HepG2 (cell line): ENCODE data around the gene DTNB. TPM values are rescaled to one million over a fixed set of nuclear protein-coding genes. Genes with fewer than 3 reads are reported as not detected.

Experiments
- ARNTL ChIP-seq: sonication (generic); formaldehyde crosslinking; IDR thresholded peaks from 2 replicates; pipeline ENCODE4 v1.4.0; 2020; ENCODE audit warnings: mild to moderate bottlenecking, missing genetic modification reagents
- CBX2 ChIP-seq, 2 experiments: fragments of 200-600 bp in 1 of 2; sonication (generic); formaldehyde crosslinking in 1 of 2; IDR thresholded peaks; 2 replicates each; pipeline versions ENCODE4 v1.7.0 to v1.8.1; 2018 to 2022; ENCODE audit warnings: low read depth in 2 of 2, low read length in 1 of 2, mild to moderate bottlenecking in 1 of 2, missing genetic modification reagents in 1 of 2
- FOXJ3 ChIP-seq: sonication (generic); formaldehyde crosslinking; IDR thresholded peaks from 2 replicates; pipeline ENCODE4 v1.4.0; 2020; ENCODE audit warnings: missing genetic modification reagents, mild to moderate bottlenecking, borderline replicate concordance
- FOXO1 ChIP-seq: sonication (generic); formaldehyde crosslinking; IDR thresholded peaks from 2 replicates; pipeline ENCODE4 v1.4.0; 2020; ENCODE audit warnings: missing genetic modification reagents
- FUBP1 ChIP-seq: sonication (generic); formaldehyde crosslinking; IDR thresholded peaks from 2 replicates; pipeline ENCODE4 v1.5.1; 2020; ENCODE audit warnings: missing genetic modification reagents, mild to moderate bottlenecking, borderline replicate concordance
- GLI4 ChIP-seq: sonication (generic); formaldehyde crosslinking; IDR thresholded peaks from 2 replicates; pipeline ENCODE4 v1.5.1; 2020; ENCODE audit warnings: missing genetic modification reagents, mild to moderate bottlenecking, moderate library complexity, borderline replicate concordance
- HIVEP1 ChIP-seq: sonication (generic); formaldehyde crosslinking; IDR thresholded peaks from 2 replicates; pipeline ENCODE4 v1.4.0; 2020; ENCODE audit warnings: mild to moderate bottlenecking, missing genetic modification reagents
- HNRNPL ChIP-seq: fragments of 200-400 bp; formaldehyde crosslinking; IDR thresholded peaks from 2 replicates; pipeline ENCODE4 v1.6.1; 2017; ENCODE audit warnings: mild to moderate bottlenecking, low read depth, low read length
- IKZF4 ChIP-seq: sonication (generic); formaldehyde crosslinking; IDR thresholded peaks from 2 replicates; pipeline ENCODE4 v1.5.1; 2020; ENCODE audit warnings: borderline replicate concordance, mild to moderate bottlenecking, low read depth, missing genetic modification reagents; ENCODE audit errors: not compliant biosample characterization
- KDM3A ChIP-seq: IDR thresholded peaks from 2 replicates; pipeline ENCODE4 v1.6.1; 2018; ENCODE audit warnings: low read depth, missing compliant biosample characterization
- MAFF ChIP-seq: IDR thresholded peaks from 2 replicates; pipeline ENCODE4 v1.6.1; 2011; ENCODE audit warnings: low read depth, low read length, improper control_type of control experiment
- MAX ChIP-seq: IDR thresholded peaks from 2 replicates; pipeline ENCODE4 v1.6.1; 2012; ENCODE audit warnings: inconsistent platforms
- MED1 ChIP-seq: sonication (generic); formaldehyde crosslinking; IDR thresholded peaks from 2 replicates; pipeline ENCODE4 v1.4.0; 2020; ENCODE audit warnings: missing genetic modification reagents
- MIXL1 ChIP-seq: IDR thresholded peaks from 2 replicates; pipeline ENCODE4 v1.6.1; 2016
- MYC ChIP-seq: sonication (generic); formaldehyde crosslinking; IDR thresholded peaks from 2 replicates; pipeline ENCODE4 v1.9.0; 2021; ENCODE audit warnings: missing genetic modification reagents, borderline replicate concordance
- MYNN ChIP-seq: sonication (generic); formaldehyde crosslinking; IDR thresholded peaks from 2 replicates; pipeline ENCODE4 v1.4.0; 2020; ENCODE audit warnings: mild to moderate bottlenecking, low read depth, missing genetic modification reagents
- PAWR ChIP-seq: sonication (generic); formaldehyde crosslinking; IDR thresholded peaks from 2 replicates; pipeline ENCODE4 v1.4.0; 2020; ENCODE audit warnings: missing genetic modification reagents, mild to moderate bottlenecking, borderline replicate concordance
- SETDB1 ChIP-seq: sonication (generic); formaldehyde crosslinking; IDR thresholded peaks from 2 replicates; pipeline ENCODE4 v1.5.1; 2020; ENCODE audit warnings: missing genetic modification reagents, mild to moderate bottlenecking, borderline replicate concordance
- TBL1XR1 ChIP-seq: fragments of 150-350 bp; IDR thresholded peaks from 2 replicates; pipeline ENCODE4 v1.6.1; 2014; ENCODE audit warnings: borderline replicate concordance, low read length; ENCODE audit not compliant: partially characterized antibody
- TSC22D2 ChIP-seq: sonication (generic); formaldehyde crosslinking; IDR thresholded peaks from 2 replicates; pipeline ENCODE4 v1.5.1; 2020; ENCODE audit warnings: missing genetic modification reagents, mild to moderate bottlenecking, borderline replicate concordance
- ZC3H4 ChIP-seq: sonication (generic); formaldehyde crosslinking; IDR thresholded peaks from 2 replicates; pipeline ENCODE4 v1.4.0; 2020; ENCODE audit warnings: missing genetic modification reagents, borderline replicate concordance
- ZNF234 ChIP-seq: sonication (generic); formaldehyde crosslinking; conservative IDR thresholded peaks from 2 replicates; pipeline ENCODE4 v1.5.1; 2020; ENCODE audit warnings: mild to moderate bottlenecking, missing genetic modification reagents
- ZNF331 ChIP-seq: sonication (generic); formaldehyde crosslinking; IDR thresholded peaks from 2 replicates; pipeline ENCODE4 v1.4.0; 2020; ENCODE audit warnings: missing genetic modification reagents
- ZNF558 ChIP-seq: sonication (generic); formaldehyde crosslinking; IDR thresholded peaks from 2 replicates; pipeline ENCODE4 v1.9.0; 2022; ENCODE audit warnings: mild to moderate bottlenecking, missing genetic modification reagents, borderline replicate concordance
- ZNF773 ChIP-seq: sonication (generic); formaldehyde crosslinking; IDR thresholded peaks from 2 replicates; pipeline ENCODE4 v1.4.0; 2020; ENCODE audit warnings: missing genetic modification reagents, borderline replicate concordance
- polyA plus RNA-seq, 8 experiments: library from polyadenylated mRNA; depleted of rRNA in 3 of 8; stranded (reverse) in 7 of 8; unstranded in 1 of 8; fragments of >200 nt; fragmentation: Illumina TruSeq in 4 of 8; extraction: Trizol in 4 of 8; gene quantifications; 2 replicates each; pipeline versions ENCODE4 v1.2.1 to v1.2.3, GENCODE V29; 2011 to 2016; ENCODE audit warnings: low read depth in 4 of 8, missing spikeins in 1 of 8, mixed read lengths in 1 of 8; ENCODE audit not compliant: insufficient read depth in 1 of 8
- total RNA-seq, 5 experiments: library from RNA; depleted of rRNA; stranded (reverse); fragments of >200 nt; fragmentation: Illumina TruSeq; extraction: Trizol; gene quantifications; 2 replicates each; pipeline ENCODE4 v1.2.3, GENCODE V29; 2016; ENCODE audit warnings: low read depth in 1 of 5
- TF ChIP-seq, protein P1 (sequence below): sonication (generic); formaldehyde crosslinking; IDR thresholded peaks from 2 replicates; pipeline ENCODE4 v1.5.0; 2020; ENCODE audit warnings: mild to moderate bottlenecking, missing genetic modification reagents, moderate library complexity

DTNB gene
- total and polyA plus RNA-seq, 2 of the 13 experiments (the other 11 are each of a cell fraction or from before 2014, with no cell fraction given), result 14.4 to 23.9 TPM

DNA sequence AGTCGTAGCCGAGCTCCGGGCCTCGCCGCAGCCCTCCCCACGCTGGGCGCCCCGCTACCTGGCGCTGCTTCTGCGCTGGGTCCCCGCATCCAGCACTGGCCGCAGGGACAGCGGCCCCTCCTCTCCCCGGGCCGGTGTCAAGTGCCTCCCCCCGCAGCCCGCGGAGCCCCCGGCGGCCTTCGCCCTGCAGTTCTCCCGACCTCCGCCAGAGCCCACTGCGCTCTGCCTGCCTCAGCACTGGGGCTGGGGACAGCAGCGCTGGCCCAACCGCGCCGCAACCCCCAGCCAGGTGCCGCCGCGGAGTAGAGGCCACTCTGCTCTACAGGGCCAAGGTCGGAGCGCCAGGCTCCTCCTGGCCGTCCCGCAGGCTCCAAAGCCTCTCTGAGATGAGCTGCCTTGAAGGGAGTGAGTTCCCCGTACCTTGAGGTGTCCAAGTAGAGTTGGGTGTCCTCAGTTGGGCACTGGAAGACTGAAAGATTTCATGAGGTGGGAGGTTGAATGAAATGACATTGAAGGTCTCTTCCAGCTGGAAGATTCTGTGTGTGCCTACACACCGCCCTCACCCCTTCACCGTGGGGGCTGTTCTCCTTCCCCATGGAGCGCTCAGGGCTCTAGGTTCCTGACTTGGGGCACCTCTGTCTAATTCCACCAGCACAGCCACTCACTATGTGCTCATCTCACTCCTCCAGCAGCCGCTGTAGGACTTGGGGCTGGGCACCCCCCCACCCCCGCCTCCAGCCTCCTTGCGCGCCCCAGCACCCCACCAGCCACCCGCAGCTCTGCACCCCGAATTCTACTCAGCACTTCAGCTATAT, 330.8 kb downstream of the DTNB start (continued):
- TF ChIP-seq FUBP1 (no peak), TSC22D2 (peak; percentile 95; the same call in 1 of the 2 replicates), ARNTL (peak; percentile 59; the same call in 1 of the 2 replicates), HNRNPL (peak; percentile 71; the same call in 1 of the 2 replicates), MAFF (peak; percentile 14; the same call in 1 of the 2 replicates), MYC (peak; percentile 79; the same call in 1 of the 2 replicates), PAWR (CRISPR knock-in tag) (no peak), FOXJ3 (CRISPR knock-in tag) (no peak), MED1 (CRISPR knock-in tag) (peak; percentile 79), IKZF4 (no peak), MIXL1 (CRISPR knock-in tag) (peak; percentile 41; the same call in 1 of the 2 replicates), ZC3H4 (CRISPR knock-in tag) (no peak; the same call in 1 of the 2 replicates), GLI4 (CRISPR knock-in tag) (no peak), MYNN (CRISPR knock-in tag) (peak; percentile 96), ZNF234 (CRISPR knock-in tag) (no peak), SETDB1 (CRISPR knock-in tag) (no peak), ZNF773 (CRISPR knock-in tag) (0 out of 2 replicates have a peak, but pooled peaks have one; percentile 75), TBL1XR1 (peak; percentile 74), CBX2 (IDR thresholded peaks at IDR 0.05; ENCODE audit: low read depth, low read length) (no peak), CBX2 (CRISPR knock-in tag; IDR thresholded peaks at IDR 0.05; ENCODE audit: low read depth) (0 out of 2 replicates have a peak, but pooled peaks have one; percentile 61), ZNF558 (peak; percentile 33; the same call in 1 of the 2 replicates), KDM3A (CRISPR knock-in tag) (peak; percentile 71; the same call in 1 of the 2 replicates), HIVEP1 (CRISPR knock-in tag) (peak; percentile 73), ZNF331 (peak; percentile 88), FOXO1 (peak; percentile 82), MAX (peak; percentile 67; the same call in 1 of the 2 replicates)
- TF ChIP-seq, protein P1, sequence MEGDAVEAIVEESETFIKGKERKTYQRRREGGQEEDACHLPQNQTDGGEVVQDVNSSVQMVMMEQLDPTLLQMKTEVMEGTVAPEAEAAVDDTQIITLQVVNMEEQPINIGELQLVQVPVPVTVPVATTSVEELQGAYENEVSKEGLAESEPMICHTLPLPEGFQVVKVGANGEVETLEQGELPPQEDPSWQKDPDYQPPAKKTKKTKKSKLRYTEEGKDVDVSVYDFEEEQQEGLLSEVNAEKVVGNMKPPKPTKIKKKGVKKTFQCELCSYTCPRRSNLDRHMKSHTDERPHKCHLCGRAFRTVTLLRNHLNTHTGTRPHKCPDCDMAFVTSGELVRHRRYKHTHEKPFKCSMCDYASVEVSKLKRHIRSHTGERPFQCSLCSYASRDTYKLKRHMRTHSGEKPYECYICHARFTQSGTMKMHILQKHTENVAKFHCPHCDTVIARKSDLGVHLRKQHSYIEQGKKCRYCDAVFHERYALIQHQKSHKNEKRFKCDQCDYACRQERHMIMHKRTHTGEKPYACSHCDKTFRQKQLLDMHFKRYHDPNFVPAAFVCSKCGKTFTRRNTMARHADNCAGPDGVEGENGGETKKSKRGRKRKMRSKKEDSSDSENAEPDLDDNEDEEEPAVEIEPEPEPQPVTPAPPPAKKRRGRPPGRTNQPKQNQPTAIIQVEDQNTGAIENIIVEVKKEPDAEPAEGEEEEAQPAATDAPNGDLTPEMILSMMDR, result peak; percentile 96
